GM18498 (cell line): ENCODE data around the gene SHQ1.

Experiments used
- ATAC-seq: cut with Tn5 transposase; IDR thresholded peaks from one replicate; pipeline ENCODE4 v1.9.1; 2021; ENCODE audit warnings: mild to moderate bottlenecking, moderate library complexity; ENCODE audit not compliant: unreplicated experiment

Gene SHQ1

DNA sequence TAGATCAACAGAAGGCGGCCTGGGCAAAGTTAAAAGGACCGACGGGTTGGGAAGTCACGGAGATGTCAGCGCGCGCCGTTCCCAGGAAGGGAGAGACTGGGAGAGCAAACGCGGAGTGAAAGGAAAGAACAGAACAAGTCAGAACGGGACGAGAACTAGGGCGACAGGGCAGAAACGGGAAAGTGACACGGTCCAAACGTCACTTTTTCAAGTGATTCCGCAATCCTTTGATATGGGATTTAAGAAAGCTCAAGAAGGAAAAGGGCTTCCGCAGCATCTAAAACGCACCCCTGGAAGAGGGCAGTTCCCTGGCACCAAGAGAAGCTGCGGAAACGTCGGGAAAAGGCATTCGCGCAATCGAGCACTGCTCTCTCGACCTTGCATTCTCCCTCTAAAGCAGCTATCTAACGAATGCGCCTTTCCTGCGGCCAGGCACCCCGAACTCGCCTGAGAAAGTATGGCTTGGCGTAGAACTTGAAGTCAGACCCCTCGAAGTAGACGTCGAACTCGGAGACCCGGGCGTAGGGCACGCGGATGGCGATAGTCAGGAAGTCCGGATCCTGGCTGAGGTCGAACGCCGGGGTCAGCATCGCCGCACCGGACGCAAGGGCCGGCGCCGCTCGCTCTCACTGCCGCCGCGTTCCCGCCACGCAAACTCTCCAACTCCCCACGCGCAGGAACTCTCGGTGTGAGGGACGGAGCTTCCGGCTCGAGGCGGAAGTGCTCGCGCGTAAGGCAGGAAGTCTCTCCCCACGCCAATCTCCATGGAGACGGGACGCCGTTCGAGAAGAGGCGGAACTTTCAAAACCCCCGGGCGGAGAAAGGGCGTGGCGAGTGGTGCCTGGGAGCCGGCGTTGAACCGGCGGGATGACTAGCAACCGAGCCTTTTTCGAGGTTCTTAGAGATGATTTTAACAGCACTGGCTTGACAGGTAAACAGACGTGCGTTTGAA, at the start of gene SHQ1:
Gene SHQ1 (minus strand): TSS at position 695 of the 952 bp plus-strand sequence. CDS start 105 bp downstream, at position 590.
- peak; percentile 95 for ATAC-seq

- ATAC-seq: no peak
Observed at GRCh38 chr3:72897758-72898007, 49.4 kb upstream of the SHQ1 start.

GRCh38 chr3:72896996-72897757, 48.9 kb upstream of the SHQ1 start:
- no peak for ATAC-seq

DNA sequence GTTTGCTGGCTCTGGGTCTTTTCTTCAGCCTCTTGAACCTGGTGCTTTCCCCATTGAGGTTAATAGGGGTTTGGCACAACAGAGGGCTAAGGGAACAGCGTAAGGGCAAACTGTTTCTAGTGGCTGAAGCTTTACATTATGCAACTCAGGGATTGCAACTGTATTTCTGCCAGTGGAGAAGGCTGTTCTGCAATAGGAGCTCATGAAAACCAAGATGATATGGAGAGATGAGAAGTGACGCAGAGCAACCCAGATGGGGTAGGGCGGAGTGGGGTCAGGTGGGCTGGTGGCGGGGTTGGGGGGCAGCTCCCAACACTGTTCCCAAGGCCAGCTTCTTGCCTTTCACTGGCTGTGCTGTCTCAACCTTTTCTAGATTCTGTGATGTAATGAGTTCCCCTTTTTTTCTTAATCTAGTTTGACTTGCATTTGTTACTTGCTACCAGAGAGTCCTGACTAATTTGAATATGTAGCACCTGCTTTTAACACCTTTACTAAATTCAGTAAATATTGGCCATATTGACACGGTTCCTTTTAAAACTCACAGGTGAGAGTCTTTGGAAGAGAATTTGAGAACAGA, 46.8 kb upstream of the SHQ1 start:
- ATAC-seq: no peak

DNA sequence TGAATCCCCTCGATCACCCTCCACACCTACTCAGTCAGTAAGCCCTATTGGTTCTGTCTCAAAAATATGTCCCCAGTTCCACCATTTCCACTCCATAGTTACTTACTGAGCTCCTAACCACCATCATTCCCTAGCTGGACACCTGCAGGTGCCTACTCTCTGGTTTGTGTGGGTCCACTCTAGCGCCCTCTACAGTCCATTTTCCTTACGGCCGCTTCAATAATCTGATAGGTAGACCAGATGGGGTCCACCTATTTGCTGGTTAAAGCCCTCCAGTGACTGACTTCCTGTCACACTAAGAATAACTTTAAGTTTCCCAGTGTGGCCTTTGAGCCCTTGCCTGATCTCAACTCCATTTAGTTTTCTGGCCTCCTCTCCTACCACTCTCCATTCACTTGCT, 44.6 kb upstream of the SHQ1 start:
- no peak for ATAC-seq

DNA sequence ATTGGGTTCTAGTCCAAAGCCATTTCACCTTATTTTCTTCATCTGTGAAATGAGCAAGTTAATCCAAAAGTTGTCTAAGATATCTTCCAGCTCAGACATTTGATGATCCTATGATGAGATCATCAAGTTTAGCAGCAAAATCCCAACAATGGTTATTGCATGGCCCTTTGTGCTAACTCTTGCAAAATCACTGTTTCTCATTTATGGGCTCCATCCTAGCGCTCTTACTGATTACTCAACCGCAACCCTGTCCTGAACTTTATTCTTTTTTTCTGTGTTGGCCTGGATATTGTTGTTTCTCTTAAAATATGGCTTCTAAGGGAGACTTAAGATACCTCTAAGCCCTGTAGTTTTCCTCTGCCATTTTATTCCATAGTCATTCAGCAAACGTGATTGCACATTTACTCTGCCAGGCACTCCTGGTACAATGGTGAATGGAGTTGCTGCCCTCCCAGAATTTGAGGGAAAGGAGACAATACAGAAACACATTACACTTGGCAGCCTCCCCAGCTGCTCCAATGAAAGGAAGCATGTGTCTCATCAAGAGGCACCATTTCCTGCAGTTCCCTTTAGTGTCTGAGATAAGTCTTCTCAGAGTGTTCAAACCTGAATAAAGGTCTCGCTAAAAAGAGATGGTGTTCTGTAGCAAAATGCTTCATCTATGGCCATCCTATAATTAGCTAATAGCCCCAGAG, 44.0 kb upstream of the SHQ1 start:
- no peak for ATAC-seq

GRCh38 chr3:72891053-72891855, 43.0 kb upstream of the SHQ1 start:
- ATAC-seq: no peak

DNA sequence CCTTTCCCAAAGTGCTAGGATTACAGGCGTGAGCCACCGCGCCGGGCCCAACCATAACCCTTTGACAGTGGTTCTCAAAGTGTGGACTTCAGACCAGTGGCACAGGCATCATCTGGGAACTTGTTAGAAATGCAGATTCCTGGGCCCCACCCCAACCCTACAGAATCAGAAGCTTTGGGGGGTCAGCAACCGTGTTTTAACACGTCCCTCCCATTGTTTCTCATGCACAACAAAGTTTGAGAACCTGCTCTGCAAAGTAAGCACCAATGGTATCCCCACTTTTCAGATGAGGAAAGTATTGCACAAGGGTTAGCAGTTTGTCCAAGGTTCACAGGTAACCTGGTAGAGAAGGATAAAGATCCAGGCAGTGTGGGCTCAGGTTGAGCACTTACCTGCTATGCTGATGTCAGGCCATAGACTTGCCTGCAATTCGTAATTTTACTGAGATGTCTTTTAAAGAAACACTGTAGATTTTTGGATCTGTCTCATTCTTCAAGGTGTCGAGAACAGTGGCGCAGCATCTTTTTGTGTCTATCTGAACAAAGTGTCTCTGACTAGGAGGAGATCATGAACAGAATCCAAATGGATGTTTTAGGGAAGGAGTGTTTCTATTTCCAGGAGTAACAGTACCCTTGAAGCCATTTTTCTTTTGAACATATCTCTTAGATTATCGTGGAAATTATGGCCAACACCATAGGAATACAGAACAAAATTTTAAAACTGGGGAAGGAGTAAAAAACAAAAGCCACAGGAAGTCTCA, 42.1 kb upstream of the SHQ1 start:
- ATAC-seq: no peak

- no peak for ATAC-seq
Observed at GRCh38 chr3:72889310-72890165, 41.3 kb upstream of the SHQ1 start.

DNA sequence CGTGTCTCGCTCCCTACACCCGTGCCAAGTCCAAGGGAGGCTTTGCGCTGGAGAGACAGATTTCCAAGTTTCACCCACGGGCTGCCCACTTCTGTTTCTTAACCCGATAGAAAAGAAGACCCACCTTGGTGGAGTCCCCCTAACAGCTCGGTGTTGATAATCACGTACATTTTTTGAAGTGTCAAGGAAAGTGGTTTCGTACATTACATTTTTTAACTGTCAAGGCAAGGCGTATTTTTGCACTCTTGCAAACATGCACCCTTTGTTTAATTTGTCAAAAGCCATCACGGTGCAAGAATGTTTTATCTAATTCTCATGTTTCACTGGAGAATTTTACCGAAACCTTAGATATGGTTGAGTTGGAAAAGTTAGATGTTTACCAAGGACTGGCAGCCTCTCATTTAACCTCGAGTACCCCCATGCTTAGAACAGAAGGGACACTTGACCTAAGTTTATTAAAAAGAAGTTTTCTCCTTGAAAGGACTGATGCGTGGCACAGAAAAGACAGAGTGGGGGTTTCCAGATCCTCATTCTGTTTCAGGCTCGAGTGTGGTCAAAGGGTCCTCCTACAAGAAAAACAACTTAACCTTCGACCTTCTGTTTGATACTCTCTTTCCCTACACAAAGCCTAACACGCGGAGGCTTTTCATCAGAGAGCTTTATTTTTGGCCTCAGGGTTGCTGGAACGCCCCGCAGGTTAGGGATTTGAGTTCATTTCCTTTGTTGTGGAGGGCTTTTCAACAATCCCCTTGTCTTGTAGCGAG, 40.5 kb upstream of the SHQ1 start:
- no peak for ATAC-seq

DNA sequence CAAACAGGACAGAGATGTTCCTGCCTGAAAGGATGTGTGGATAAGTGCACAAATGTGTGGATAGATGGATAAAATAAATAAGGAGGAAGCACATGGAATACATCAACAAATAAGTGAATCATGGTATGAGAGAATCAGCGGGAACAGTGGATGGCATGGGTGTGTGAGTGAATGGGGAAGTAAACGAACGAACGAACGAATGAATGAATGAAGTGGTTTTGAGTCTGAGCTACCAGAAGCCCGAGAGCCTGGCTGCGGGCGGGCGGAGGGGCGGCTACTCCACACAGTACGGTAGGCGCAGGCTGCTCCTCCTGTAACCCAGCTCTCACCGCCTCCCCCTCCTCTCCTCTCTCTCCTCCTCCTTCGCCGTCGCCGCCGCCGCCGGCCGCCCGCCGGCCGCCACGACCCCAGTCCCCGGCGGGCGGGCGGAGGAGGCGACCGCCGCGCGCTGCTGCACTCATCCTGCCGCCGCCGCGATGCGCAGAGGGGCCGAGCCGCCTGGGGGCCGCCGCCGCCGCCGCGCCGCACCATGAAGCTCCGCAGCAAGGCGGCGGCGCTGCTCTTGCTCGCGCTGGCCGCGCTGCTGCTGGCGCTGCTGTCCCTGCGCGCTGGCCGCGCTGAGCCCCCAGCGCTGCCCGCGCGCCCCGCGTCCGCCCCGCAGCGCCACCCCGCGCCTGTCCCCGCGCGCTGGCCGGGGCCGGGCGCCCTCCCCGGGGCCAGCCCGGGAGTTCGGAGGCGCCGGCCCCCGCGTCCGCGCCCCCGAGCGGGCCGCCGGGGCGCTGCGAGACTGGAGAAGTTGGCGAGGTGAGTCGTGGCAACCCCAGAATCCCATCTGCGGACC, 39.7 kb upstream of the SHQ1 start, which contains the start of gene GXYLT2:
Gene GXYLT2 (plus strand): TSS at position 342 of the 841 bp plus-strand sequence. CDS start 188 bp downstream, at position 530.
- ATAC-seq: peak; percentile 76

DNA sequence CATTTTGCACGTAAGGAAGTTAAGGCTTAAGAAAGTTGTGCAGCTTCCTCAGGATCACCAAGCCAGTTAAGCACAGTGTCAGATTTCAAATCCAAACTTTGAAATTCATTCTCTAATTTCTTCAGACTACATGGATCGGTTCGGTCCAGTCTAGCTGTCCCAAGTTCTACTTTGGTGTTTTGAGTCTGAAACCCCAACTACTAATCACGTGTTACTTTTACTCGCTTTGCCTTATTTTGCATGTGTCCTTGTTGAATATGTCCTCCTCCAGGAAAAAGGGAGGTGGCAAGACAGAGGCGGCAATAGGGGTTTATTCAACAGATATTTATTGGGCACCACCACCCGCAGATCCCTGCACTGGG, 39.1 kb upstream of the SHQ1 start:
- no peak for ATAC-seq

DNA sequence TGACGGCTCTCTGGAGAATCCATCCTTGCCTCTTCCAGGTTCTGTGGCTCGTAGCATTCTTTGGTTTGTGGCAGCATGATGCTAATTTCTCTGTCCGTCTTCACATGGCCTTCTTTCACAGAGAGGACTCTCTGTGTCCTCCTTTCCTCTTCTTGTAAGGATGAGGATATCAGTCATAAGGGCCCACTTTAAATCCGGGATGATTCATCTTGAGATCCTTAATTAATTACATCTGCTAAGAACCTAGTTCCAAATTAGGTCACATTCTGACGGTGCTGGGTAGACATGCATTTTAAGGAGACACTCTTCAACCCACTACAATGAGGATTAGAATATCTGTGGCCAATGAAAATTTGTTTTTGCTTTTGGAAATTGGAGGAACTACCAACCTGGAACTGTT, 23.9 kb upstream of the SHQ1 start:
- ATAC-seq: no peak

GRCh38 chr3:72862314-72863090, 14.3 kb upstream of the SHQ1 start:
- ATAC-seq: no peak

DNA sequence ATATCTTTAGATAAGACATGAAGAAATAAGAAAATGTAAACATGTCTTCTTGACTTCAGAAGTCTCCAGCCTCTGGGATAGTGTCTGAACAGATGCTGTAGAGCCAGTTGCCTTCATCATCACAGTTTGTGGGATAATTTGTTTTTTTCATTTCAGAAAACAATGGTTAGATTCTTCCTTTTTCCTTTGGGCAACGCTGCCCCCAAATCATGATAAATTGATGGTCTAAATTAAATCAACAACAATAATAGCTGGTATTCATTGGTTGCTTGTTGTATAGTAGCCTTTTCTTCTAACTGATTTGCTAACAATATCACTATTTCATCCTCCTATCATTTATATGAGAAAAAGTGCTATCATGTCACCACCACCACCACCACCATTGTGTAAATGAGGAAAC, 12.6 kb upstream of the SHQ1 start:
- ATAC-seq: no peak

- ATAC-seq: no peak
Observed at GRCh38 chr3:72860053-72860452, 11.8 kb upstream of the SHQ1 start.
